Activated CD8-positive, alpha-beta memory T cell treated with anti-CD3 and anti-CD28 coated beads, Interleukin-2, amount 50 U/mL, for 24 hours (primary cell): ENCODE measurements around the gene TMEFF2.

Experiments used
- DNase-seq: peaks from one replicate; pipeline ENCODE4 v3.0.0-alpha.2; 2020; ENCODE audit errors: extremely low read depth

The TMEFF2 gene

DNA sequence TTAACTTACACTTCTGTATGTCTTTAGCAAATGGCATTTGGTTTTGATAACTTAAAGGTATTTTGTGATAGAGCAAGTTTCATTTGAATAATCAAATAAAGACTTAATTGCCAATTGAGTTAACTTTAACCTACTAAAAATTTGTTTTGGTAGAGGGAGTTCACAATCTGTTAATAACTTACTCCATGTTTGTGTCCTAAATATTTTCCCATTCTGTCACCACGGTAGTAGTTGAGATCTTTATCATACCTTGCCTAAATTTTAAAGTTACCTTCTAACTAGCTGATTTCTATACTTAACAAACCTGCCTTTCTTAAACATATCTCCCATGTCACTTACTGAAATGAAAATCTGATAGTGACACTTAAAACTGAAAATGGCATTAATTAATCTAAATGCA is 127.1 kb downstream of the TMEFF2 start:
- DNase-seq = no peak

DNA sequence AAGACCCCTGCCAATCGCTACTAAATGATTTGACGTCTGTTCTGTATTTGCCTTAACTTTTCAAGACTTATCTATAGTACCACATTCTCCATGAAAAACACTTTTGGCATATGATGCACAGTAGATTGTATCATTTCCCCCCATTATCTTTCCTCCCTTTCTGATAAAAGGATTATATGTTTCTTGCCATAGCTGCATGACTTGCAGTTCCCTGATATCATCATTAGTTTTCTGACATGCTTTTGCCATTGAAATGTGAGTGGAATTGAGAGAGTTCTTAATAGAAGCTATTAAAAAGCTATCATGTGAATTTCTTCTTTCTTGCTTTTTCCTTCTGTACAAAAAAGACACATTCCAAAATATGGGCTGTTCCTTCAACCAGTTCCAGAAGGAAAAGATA is 130.3 kb downstream of the TMEFF2 start:
- no peak for DNase-seq

DNA sequence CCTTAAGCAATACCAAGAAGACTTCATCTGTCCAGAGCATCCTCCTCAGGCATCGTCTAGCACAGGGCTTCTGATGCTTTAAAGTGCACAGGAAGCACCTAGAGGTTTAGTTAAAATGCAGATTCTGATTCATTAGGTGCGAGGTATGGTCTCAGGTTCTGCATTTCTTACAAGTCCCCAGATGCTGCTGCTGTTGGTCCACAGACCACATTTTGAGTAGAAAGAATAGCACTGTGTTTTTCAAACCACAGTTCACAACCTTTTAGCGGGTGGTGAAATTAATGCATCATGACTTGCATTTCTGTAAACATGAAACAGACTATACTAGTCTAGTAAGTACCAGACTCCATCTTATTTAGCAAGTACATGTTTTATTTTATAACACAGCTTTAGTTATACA is 134.6 kb downstream of the TMEFF2 start:
- no peak for DNase-seq

DNA sequence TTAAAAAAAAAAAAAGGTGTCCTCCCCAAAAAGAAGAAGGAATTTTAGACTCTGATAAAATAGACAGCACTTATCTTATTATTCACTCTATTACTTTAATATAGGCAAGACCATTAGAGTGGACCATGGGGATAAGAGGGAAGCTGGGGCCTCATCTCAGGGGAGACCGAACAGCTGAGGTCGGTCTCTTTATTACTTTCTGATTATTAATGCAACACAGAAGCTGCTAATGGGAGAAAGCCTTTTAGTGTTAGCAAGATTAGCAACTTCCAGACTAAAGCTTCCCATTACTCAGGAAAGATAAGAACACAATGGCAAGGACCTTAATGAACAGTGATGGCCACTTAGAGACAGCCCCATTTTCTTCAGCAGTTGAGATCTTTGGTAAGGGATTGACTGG is 135.5 kb downstream of the TMEFF2 start:
- no peak for DNase-seq

DNA sequence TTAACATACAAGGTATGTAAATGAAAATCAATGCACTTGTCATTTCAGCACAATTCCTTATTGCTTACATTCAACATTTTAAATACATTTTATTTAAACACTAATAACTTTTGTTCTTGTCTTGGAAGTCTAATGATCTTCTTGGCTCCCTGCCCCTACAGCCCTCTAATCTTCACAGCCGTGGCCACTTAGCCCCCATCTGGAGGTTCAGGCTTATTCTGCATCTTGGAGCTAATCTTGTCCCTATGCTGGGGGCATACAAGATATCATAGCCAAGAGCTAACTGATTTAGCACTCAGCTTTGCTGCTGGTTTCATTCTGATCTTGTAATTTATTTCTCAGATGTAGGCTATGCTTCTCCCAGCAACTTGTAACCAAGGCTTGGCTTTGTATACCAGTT is 140.8 kb downstream of the TMEFF2 start:
- DNase-seq = no peak

- DNase-seq = no peak
These were observed 143.2 kb downstream of the TMEFF2 start for GRCh38 chr2:192051533-192051932.

DNA sequence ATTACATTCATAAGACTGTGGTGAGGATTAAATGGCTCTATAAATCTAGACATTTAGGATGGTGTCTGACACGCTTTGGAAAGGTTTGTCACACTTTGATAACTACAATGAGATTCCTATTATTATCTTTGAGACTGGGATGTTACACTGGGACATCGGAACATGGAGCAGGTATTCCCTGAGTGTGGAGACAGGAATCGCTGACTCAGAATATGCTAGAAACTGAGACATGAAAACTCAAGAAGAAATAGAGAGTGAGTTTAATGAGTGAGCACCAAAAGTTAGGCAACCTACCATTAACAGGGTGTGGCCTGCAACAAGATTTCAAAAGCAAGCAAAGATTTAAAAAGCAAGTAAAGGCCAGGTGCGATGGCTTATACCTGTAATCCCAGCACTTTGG is 145.4 kb downstream of the TMEFF2 start:
- DNase-seq = no peak

DNA sequence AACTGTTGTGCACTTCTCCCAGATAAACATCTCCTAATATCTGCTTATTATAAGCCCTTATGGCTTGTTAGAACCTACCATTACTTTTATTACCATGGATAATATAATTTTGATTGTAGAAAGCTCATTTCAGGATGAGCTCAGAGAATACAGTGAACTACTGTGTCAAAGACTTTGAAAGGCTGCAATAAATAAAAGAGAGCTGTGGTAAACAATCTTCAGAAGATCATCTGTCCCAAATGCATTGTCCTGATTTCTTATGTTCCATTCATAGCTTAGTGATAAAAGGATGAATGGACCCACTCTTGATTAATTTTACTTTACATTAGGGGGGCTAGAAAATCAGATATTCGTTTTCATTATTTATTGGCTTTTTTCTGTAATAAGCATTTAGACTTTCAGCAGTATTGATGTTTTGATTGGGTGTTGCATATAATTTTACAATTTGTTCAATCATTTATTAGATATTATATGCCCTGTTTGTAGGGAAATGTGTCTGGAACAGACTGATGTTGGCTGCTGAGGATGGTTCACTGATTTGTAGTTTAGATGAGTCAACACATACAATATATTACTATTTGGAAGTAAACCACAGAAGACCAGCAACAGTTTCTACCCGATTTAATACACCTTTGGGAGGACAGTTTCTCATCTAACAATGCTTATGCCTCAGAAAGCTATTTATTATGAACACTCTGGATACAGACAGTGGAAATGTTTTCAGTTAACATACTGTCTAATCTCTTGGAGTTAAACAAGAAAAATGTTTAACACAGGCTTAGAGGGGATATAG is 147.2 kb downstream of the TMEFF2 start:
- DNase-seq = no peak

DNA sequence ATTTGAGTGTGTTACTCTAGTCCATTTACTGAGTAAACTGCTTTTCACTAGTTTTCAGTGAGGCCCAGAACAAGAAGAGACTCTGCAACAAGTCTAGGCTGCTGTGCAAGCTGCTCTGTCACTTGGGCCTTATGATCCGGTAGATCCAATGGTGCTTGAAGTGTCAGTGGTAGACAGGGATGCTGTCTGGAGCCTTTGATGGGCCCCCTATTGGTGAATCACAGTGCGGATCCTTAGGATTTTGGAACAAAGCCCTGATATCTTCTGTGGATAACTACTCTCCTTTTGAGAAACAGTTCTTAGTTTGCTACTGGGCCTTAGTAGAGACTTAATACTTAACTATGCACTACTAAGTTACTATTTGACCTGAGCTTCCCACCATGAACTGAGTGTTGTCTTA is 150.2 kb downstream of the TMEFF2 start:
- DNase-seq = no peak

DNA sequence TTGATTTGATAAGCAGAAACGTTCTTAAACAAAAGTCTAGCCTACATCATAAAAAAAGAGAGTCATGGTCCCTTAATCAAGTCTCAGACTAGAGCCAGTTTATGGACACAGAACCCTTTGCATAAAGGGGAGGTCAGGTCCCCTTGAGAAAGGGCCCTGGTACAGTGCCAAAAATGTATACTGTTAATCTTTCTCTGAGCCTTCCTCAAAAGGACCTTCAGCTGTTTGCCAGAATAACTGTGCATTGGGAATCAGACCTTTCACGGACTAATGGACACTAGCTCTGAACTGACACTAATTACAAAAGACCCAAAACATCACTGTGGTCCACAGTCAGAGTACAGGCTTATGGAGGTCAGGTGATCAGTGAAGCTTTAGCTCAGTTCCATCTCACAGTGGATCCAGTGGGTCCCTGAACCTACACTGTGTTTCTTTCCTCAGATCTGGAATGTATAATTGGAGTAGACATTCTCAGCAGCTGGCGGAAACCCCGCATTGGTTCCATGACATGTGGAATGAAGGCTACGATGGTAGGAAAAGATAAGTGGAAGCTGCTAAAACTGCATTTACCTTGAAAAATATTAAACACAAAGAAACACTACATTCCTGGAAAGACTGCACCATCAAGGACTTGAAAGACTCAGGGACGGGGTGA is 151.4 kb downstream of the TMEFF2 start:
- DNase-seq = no peak

- no peak for DNase-seq
These were observed 152.6 kb downstream of the TMEFF2 start for GRCh38 chr2:192042126-192042525.

DNA sequence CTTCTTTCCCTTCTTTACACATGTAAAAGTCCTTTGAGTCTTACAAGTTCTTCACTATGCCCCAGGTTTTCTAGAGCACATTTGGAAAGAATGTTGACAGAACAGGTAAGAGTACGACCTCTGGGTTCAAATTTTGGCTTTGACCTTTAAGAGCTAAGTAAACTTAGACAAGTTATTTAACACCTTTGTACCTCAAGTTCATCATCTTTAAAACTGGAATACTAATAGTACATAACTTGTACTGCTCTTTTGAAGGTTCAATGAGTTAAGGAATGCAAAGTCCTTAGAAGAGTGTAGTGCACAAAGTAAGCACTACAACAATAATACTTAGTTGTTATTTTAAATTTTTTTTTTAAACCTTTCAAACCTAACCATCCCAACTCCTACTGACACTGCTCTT is 156.6 kb downstream of the TMEFF2 start:
- DNase-seq = no peak

GRCh38 chr2:192035731-192036442 is 158.8 kb downstream of the TMEFF2 start:
- DNase-seq = no peak

DNA sequence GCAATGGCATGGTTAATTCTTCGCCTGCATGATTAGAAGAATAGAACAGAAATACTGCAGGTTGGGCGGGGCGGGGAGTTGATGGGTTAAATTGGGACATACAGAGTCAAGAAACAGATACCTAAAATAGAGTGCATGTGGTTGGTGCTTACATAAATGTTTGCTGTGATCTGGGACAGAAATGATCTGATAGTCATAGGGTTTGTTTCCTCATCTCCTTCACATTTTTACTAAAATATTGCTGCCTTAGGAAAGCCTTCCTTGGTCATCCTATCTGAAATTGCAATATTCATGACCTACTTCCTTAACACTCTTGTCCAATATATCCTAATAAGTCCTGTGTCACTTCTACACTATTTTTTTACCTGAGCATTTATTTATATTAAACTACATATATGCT is 163.9 kb downstream of the TMEFF2 start:
- no peak for DNase-seq

DNA sequence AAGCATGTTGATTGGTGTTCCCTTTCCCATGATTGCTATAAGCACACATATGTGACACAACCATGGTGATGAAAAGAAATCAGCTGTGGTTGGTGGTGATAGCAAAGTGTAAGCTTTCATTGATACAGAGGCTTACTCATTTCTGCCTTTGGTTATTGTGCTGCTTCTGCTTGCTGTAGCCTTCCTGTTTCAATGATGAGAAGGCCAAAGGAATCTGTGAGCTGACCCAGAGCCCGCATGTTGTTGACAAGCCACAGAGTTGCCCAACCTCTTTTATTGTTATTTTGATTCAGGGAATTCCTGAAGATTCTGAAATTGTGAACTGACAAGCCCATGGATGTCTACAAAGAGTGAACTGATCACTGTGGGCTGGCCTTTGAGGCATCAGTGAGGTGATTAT is 164.4 kb downstream of the TMEFF2 start:
- no peak for DNase-seq

DNA sequence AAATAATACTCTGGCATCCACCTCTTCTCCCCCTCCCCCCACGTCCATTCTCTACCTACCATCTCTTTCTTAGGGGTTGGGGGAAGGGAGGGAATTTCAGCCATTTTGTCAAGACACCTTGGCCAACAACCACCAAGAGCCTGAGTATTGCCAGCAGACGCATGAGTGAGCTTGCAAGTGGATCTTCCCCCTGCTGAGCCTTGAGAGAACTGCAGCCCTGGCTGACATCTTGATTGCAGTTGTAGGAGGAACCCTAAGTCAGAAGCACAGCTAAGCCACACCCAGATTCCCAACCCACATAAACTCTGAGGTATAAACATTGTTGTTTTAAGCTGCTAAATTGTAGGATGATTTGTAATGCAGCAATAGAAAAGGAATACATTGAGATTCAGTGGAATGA is 165.6 kb downstream of the TMEFF2 start:
- no peak for DNase-seq

DNA sequence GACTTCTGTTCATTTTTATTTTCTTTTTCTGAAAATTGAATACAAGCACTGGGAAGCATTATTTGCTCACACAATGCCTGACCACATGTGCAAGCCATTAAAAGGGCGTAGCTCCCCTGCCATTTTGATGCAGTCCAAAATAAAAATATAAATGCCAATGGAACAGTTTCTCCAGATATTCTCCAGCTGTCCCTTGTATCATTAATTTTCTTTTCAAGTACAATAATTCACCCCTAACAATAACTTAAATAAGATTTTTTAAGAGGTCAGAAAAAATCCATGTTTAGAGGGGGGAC is 168.0 kb downstream of the TMEFF2 start:
- no peak for DNase-seq

GRCh38 chr2:192026059-192026824 is 168.5 kb downstream of the TMEFF2 start:
- no peak for DNase-seq

DNA sequence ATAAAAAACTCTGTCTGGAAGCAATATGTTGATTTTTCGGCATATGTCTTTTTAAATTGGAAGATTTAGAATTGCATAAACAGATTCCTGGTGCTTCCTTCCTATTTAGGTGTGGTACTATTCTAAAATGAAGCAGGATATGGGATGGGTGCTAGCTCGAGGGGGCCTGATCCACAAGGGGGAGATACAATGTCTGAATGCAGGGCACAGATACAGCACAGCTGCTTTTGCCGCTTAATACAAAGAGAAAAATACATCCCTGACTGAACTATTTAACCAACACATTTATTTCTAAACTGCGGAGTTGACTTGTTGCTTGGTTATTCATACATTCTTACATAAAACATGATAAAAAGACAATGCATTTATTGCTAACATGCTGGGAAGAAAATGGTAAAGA is 169.1 kb downstream of the TMEFF2 start:
- DNase-seq = no peak

GRCh38 chr2:192023006-192023405 is 171.7 kb downstream of the TMEFF2 start:
- DNase-seq = no peak

DNA sequence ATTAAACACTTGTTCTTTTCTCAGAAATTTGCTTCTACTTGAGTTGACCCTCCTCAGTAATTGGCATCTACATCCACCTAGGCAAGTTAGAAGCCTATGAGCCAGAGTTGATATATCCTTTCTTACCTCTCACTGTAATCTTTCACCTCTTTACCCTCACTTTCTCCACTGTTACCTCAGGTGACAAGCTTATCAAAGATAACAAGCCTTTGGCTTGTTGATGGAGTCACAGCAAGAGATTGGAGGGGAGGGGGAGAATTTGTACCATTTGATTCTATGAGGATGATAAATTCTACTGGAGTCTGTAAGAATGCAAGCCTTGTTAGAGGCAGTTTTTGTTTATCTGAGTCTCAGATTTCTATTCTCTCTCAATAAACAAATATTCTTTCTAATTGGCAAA is 176.9 kb downstream of the TMEFF2 start:
- no peak for DNase-seq

DNA sequence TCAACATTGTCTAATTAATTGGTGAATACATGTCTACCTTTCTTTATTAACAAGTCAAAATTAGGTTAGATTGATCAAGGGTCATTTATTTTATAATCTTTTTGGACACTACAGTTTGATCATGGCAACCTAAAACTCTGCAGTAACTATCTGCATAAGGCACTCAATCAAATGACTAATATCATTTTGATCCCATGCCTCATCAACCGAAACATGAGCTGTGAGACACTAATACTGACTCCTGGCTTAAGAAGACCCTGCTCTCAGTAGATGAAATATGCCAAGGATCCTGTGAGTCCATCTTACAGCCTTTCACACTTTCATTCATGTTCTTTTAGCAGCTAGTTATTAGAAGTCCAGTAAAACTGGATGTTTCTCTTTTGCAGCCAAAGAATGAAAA is 178.5 kb downstream of the TMEFF2 start:
- DNase-seq = no peak

DNA sequence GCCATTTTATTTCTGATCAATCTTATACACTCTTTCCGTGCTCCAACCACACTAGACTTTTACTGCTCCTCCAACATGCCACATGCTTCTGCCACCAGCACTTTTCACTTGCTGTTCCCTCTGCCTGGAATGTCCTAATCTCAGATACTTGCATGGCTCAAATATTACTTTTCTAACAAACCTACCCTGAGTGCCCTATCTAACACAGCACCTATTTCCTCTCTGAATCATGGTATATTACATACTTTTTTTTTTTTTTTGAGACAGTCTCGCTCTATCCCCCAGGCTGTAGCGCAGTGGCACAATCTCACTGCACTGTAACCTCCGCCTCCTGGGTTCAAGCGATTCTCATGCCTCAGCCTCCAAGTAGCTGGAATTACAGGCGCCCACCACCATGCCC is 181.5 kb downstream of the TMEFF2 start:
- DNase-seq = no peak
